ENCODE measurements around the gene RBM18. TPM values are rescaled to one million over a fixed set of nuclear protein-coding genes. Genes with fewer than 3 reads are reported as not detected.

The RBM18 gene
- total and polyA plus RNA-seq, 2 of the 4 experiments (the other 2 are of a cell fraction): 8.4 to 15.6 TPM

DNA sequence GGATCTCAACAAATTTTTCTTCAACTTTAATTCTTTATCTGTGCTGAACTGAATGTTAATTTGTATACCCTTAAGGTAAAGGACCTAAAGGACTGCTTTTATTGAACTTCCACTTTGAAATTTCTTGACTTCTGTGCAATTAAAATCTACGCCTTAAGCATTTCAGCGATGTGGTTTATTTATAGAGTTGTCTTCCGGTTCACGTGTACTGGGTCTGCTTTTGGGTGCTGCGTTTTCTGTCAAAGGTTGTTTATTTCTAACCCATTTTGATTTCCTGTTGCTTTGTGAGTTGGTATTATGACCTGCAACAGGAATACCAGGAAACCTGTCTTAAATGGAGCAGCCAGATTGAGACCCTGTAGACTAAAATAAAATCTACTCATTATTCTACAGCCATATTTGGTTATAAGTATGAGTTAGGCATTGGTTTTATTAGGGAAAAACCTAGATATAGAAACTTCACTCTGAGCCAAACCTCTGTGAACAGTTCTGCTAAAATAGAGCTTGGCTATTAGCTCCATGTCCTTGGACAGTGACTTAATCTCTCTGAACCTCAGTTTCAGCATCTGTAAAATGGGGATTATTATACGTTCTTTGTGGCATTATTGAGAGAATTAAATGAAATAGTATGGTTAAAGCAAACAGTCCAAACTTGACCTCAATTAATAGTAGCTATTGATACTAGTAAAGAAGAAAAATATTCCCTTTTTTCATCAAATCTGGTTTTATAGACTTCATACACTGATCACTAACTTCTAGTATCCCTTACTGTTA is 3.6 kb upstream of the RBM18 start:
- Histone ChIP-seq H4K20me1 (ENCODE audit: insufficient read depth, low read length) (no peaks in the 10 kb centered on the region; the same call in 1 of the 2 replicates), H3K18ac (ENCODE audit: low read depth, low read length) (no peak overlapping the region), H3K4me1 (ENCODE audit: control insufficient read depth, insufficient read depth, low read length) (no peaks in the 10 kb centered on the region; the same call in 1 of the 2 replicates), H2BK5ac (ENCODE audit: low read depth, low read length, poor library complexity, severe bottlenecking) (no peak overlapping the region), H4K8ac (ENCODE audit: low read depth in 2 of 2, low read length in 2 of 2) (no peak overlapping the region), H3K9me1 (ENCODE audit: insufficient read depth, low read length) (0 out of 2 replicates have a peak, but pooled peaks cover 4% of the 10 kb centered on the region), H3K9me3 (ENCODE audit: control insufficient read depth, insufficient read depth, low read length) (no peaks in the 10 kb centered on the region), H4K91ac (ENCODE audit: insufficient read depth, low read depth, low read length) (no peak overlapping the region), H3K79me1 (ENCODE audit: low read depth in 1 of 2, low read length in 2 of 2) (peaks cover 49 to 52% of the 10 kb centered on the region in 2 experiments), H4K5ac (ENCODE audit: low read depth, low read length) (no peak overlapping the region), H3K4me3 (ENCODE audit: insufficient read depth, low read depth, low read length) (no peak overlapping the region), H3K23ac (ENCODE audit: low read depth, low read length) (no peak overlapping the region), H2AK9ac (replicated peaks; ENCODE audit: low read depth, low read length, poor library complexity) (no peak overlapping the region), H3K36me3 (ENCODE audit: control insufficient read depth, insufficient read depth, low read length) (peaks cover 12% of the 10 kb centered on the region), H3K56ac (ENCODE audit: extremely low read depth, insufficient read depth, low read length) (no peak overlapping the region), H3K4me2 (ENCODE audit: low read depth, low read length) (no peak overlapping the region), H3K14ac (replicated peaks; ENCODE audit: low read depth, low read length) (no peak overlapping the region), H2BK20ac (ENCODE audit: low read depth, low read length) (no peak overlapping the region), H3K4ac (ENCODE audit: low read depth, low read length) (no peak overlapping the region), H3K27ac (ENCODE audit: insufficient read depth, low read length) (no peak overlapping the region), H2AK5ac (ENCODE audit: low read depth, low read length) (no peak overlapping the region), H3K27me3 (ENCODE audit: control insufficient read depth, insufficient read depth, low read length) (no peaks in the 10 kb centered on the region), H2AFZ (replicated peaks; ENCODE audit: low read length, poor library complexity) (no peak overlapping the region), H3K9ac (ENCODE audit: low read depth, low read length) (no peak overlapping the region), H2BK120ac (ENCODE audit: low read depth, low read length) (no peak overlapping the region), H2BK15ac (ENCODE audit: low read depth, low read length) (no peak overlapping the region)
- in situ Hi-C loops (cut with MboI; ENCODE audit: low sequenced_read_pairs) (loop anchor here (5.0 kb wide), 1 partner anchor 74 kb away; no protein-coding TSS in a partner anchor), dilution Hi-C loops (cut with HindIII; ENCODE audit: low sequenced_read_pairs, unreplicated experiment) (no loop called here), intact Hi-C loops (cut with micrococcal nuclease) (no loop called here)
- POLR2A ChIA-PET (ENCODE audit: unreplicated experiment): no interaction called here
- no peak for ATAC-seq (ENCODE audit: low read depth)
- no TSS peak for BruUV-seq (replicated peaks)
- no CpG with 5 or more reads among the region's 6 CpGs for WGBS, 2 experiments (ENCODE audit: extremely low coverage in 2 of 2, insufficient read length in 1 of 2)
- no peak for DNase-seq
- CTCF ChIA-PET: no interaction called here
- TF ChIP-seq CHD1 (IDR thresholded peaks at IDR 0.05; ENCODE audit: low read depth, low read length): no peak
- TF ChIP-seq, protein P1, sequence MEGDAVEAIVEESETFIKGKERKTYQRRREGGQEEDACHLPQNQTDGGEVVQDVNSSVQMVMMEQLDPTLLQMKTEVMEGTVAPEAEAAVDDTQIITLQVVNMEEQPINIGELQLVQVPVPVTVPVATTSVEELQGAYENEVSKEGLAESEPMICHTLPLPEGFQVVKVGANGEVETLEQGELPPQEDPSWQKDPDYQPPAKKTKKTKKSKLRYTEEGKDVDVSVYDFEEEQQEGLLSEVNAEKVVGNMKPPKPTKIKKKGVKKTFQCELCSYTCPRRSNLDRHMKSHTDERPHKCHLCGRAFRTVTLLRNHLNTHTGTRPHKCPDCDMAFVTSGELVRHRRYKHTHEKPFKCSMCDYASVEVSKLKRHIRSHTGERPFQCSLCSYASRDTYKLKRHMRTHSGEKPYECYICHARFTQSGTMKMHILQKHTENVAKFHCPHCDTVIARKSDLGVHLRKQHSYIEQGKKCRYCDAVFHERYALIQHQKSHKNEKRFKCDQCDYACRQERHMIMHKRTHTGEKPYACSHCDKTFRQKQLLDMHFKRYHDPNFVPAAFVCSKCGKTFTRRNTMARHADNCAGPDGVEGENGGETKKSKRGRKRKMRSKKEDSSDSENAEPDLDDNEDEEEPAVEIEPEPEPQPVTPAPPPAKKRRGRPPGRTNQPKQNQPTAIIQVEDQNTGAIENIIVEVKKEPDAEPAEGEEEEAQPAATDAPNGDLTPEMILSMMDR (conservative IDR thresholded peaks at IDR 0.05; ENCODE audit: low read depth, low read length): no peak
- TF ChIP-seq, protein P2, sequence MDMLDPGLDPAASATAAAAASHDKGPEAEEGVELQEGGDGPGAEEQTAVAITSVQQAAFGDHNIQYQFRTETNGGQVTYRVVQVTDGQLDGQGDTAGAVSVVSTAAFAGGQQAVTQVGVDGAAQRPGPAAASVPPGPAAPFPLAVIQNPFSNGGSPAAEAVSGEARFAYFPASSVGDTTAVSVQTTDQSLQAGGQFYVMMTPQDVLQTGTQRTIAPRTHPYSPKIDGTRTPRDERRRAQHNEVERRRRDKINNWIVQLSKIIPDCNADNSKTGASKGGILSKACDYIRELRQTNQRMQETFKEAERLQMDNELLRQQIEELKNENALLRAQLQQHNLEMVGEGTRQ (IDR thresholded peaks at IDR 0.05; ENCODE audit: low read depth, low read length): no peak
- no peak for TF ChIP-seq FOS (IDR thresholded peaks at IDR 0.05; ENCODE audit: low read depth, low read length)
- no peak for TF ChIP-seq CEBPB (IDR thresholded peaks at IDR 0.05; ENCODE audit: low read depth, low read length)
- no peak for TF ChIP-seq RAD21 (IDR thresholded peaks at IDR 0.05; ENCODE audit: low read length)
- TF ChIP-seq POLR2A (IDR thresholded peaks at IDR 0.05; ENCODE audit: low read depth, low read length): no peak
- no peak for TF ChIP-seq MAZ (IDR thresholded peaks at IDR 0.05; ENCODE audit: borderline replicate concordance, low read depth, low read length)
- no peak for TF ChIP-seq NFE2L2 (IDR thresholded peaks at IDR 0.05; ENCODE audit: low read depth, low read length)
- no peak for TF ChIP-seq MXI1 (IDR thresholded peaks at IDR 0.05; ENCODE audit: borderline replicate concordance, low read depth, low read length)
- TF ChIP-seq, protein P3, sequence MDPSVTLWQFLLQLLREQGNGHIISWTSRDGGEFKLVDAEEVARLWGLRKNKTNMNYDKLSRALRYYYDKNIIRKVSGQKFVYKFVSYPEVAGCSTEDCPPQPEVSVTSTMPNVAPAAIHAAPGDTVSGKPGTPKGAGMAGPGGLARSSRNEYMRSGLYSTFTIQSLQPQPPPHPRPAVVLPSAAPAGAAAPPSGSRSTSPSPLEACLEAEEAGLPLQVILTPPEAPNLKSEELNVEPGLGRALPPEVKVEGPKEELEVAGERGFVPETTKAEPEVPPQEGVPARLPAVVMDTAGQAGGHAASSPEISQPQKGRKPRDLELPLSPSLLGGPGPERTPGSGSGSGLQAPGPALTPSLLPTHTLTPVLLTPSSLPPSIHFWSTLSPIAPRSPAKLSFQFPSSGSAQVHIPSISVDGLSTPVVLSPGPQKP (IDR thresholded peaks at IDR 0.05; ENCODE audit: borderline replicate concordance, low read depth, low read length): no peak
- no peak for TF ChIP-seq RFX5 (IDR thresholded peaks at IDR 0.05; ENCODE audit: low read depth, low read length)
- TF ChIP-seq SMC3 (IDR thresholded peaks at IDR 0.05; ENCODE audit: low read depth, low read length): no peak
- no peak for TF ChIP-seq BHLHE40 (IDR thresholded peaks at IDR 0.05; ENCODE audit: low read depth, low read length)
- TF ChIP-seq RCOR1 (IDR thresholded peaks at IDR 0.05; ENCODE audit: insufficient replicate concordance, low read length): no peak

Data from IMR-90 (cell line).